Activated naive CD4-positive, alpha-beta T cell treated with anti-CD3 and anti-CD28 coated beads for 36 hours (primary cell): ENCODE results near the gene YBX2. TPM values are rescaled to one million over a fixed set of nuclear protein-coding genes. Genes with fewer than 3 reads are reported as not detected.

Experiments
- CTCF ChIA-PET: fragments of 350-600 bp; sonication (Branson Sonifier 250); formaldehyde crosslinking; loops from one replicate; lab custom pipeline; 2021; ENCODE audit warnings: antibody characterized with exemption; lab: Charles Lee
- DNase-seq: peaks from one replicate; pipeline ENCODE4 v3.0.0-alpha.2; 2020
- H3K27ac Mint-ChIP-seq: one replicate; pipeline ENCODE4 v1.8.0; 2021; ENCODE audit warnings: mild to moderate bottlenecking, mixed read lengths
- H3K27me3 Mint-ChIP-seq: one replicate; pipeline ENCODE4 v1.8.0; 2021; ENCODE audit warnings: low read depth, mixed read lengths
- H3K36me3 Mint-ChIP-seq: one replicate; pipeline ENCODE4 v1.8.0; 2021; ENCODE audit warnings: low read depth, mixed read lengths
- H3K4me1 Mint-ChIP-seq: one replicate; pipeline ENCODE4 v1.8.0; 2021; ENCODE audit warnings: low read depth, mixed read lengths
- H3K4me3 Mint-ChIP-seq: one replicate; pipeline ENCODE4 v1.8.0; 2021; ENCODE audit warnings: mild to moderate bottlenecking, moderate library complexity, mixed read lengths
- H3K9me3 Mint-ChIP-seq: one replicate; pipeline ENCODE4 v1.8.0; 2021; ENCODE audit warnings: mixed read lengths
- intact Hi-C: fragments of 100-400 bp; cut with micrococcal nuclease; formaldehyde crosslinking; loops from one replicate; pipeline ENCODE4 v1.15.1; 2023
- total RNA-seq, 2 experiments: library from RNA; stranded (reverse); gene quantifications; one replicate each; pipeline ENCODE4 v1.2.3, GENCODE V29; 2021

YBX2 gene
- total RNA-seq, 2 experiments from 2014 or later: 0.45 to 0.52 TPM

DNA sequence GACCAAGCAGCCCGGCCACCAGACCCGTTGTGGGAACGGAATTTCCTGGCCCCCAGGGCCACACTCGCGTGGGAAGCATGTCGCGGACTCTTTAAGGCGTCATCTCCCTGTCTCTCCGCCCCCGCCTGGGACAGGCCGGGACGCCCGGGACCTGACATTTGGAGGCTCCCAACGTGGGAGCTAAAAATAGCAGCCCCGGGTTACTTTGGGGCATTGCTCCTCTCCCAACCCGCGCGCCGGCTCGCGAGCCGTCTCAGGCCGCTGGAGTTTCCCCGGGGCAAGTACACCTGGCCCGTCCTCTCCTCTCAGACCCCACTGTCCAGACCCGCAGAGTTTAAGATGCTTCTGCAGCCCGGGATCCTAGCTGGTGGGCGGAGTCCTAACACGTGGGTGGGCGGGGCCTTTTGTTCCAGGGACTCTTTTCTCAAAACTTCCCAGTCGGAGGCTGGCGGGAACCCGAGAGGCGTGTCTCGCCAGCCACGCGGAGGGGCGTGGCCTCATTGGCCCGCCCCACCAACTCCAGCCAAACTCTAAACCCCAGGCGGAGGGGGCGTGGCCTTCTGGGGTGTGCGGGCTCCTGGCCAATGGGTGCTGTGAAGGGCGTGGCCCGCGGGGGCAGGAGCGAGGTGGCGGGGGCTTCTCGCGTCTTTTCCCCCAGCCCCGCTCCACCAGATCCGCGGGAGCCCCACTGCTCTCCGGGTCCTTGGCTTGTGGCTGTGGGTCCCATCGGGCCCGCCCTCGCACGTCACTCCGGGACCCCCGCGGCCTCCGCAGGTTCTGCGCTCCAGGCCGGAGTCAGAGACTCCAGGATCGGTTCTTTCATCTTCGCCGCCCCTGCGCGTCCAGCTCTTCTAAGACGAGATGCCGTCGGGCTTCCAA is 13.1 kb downstream of the YBX2 start, which contains the start of gene SLC2A4:
Gene SLC2A4 (plus strand): TSS at position 645 of the 879 bp plus-strand sequence. CDS start 217 bp downstream, at position 862.
- CTCF ChIA-PET: interaction anchor here (0.6 to 2.5 kb wide), 11 partner anchors 10 to 271 kb away, joined by 3 to 45 read pairs (median 4); partner anchors contain the start of gene NEURL4
- H3K4me3 Mint-ChIP-seq: peak within 1 kb of the TSS; percentile 74
- intact Hi-C loops: loop anchor here (1.0 to 5.0 kb wide), 3 partner anchors 29 to 405 kb away; partner anchors contain the start of genes ELP5 and TP53
- H3K27me3 Mint-ChIP-seq: peaks cover 17% of the 10 kb centered on the region
- no peaks in the 10 kb centered on the region for H3K36me3 Mint-ChIP-seq
- no peak within 1 kb of the TSS for H3K27ac Mint-ChIP-seq
- peak; percentile 93 for DNase-seq
- peaks cover 20% of the 10 kb centered on the region for H3K4me1 Mint-ChIP-seq
- H3K9me3 Mint-ChIP-seq: no peaks in the 10 kb centered on the region

DNA sequence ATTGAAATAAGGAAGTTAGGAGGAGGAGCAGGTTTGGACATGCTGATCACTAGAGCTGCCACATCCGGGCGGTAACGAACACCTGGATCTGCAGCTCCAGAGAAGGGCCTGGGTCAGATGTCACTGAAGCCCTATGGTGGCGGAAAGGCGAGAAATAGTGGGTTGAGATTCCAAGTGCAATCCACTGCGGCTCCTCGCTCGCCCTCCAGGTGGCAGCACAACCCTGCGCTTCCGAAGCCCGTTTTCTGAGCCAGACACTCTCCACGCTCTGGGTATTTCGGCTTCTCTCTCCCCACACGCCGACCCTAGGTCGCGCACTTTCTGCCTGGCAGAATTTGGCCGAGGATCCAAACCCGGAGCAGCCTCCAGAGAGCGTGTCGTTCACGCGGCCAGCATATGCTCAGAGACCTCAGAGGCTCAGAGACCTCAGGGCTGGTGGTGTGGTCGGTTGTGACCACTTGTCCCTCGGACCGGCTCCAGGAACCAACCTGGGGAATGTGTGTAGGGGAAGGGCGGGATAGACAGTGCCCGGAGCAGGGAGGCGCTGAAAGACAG is 13.8 kb downstream of the YBX2 start:
- no peaks in the 10 kb centered on the region for H3K9me3 Mint-ChIP-seq
- peak overlapping the region; percentile 74 for H3K4me3 Mint-ChIP-seq
- peaks cover 17% of the 10 kb centered on the region for H3K27me3 Mint-ChIP-seq
- no peaks in the 10 kb centered on the region for H3K36me3 Mint-ChIP-seq
- CTCF ChIA-PET: interaction anchor here (0.6 to 2.5 kb wide), 11 partner anchors 13 to 272 kb away, joined by 3 to 45 read pairs (median 4); partner anchors contain the start of gene NEURL4
- DNase-seq: peak; percentile 91
- peaks cover 20% of the 10 kb centered on the region for H3K4me1 Mint-ChIP-seq
- intact Hi-C loops: loop anchor here (1.0 to 5.0 kb wide), 9 partner anchors 16 to 406 kb away; partner anchors contain the start of genes ELP5, SENP3, TMEM102 and TP53
- no peak overlapping the region for H3K27ac Mint-ChIP-seq

DNA sequence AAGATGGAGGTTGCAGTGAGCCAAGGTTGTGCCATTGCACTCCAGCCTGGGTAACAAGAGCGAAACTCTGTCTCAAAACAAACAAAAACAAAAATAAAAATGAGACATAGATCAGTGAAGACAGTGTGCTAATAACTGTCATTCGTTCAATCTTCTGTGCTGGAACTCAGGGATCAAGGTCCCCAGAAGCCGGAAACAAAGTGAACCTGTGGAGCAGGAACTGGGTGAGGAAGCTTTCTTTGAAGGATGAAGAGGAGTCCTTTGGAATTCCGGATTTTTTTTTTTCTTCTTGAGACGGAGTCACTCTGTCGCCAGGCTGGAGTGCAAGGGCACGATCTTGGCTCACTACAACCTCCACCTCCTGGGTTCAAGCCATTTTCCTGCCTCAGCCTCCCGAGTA is 15.0 kb downstream of the YBX2 start:
- no peak for DNase-seq
- CTCF ChIA-PET: interaction anchor here (0.6 to 2.7 kb wide), 3 partner anchors 17 to 28 kb away, joined by 3 to 25 read pairs (median 3); partner anchors contain the start of gene CTDNEP1
- Mint-ChIP-seq H3K4me1 (peaks cover 20% of the 10 kb centered on the region), H3K4me3 (no peak overlapping the region), H3K27me3 (peaks cover 17% of the 10 kb centered on the region), H3K9me3 (no peaks in the 10 kb centered on the region), H3K36me3 (no peaks in the 10 kb centered on the region), H3K27ac (no peak overlapping the region)
- intact Hi-C loops: no loop called here

DNA sequence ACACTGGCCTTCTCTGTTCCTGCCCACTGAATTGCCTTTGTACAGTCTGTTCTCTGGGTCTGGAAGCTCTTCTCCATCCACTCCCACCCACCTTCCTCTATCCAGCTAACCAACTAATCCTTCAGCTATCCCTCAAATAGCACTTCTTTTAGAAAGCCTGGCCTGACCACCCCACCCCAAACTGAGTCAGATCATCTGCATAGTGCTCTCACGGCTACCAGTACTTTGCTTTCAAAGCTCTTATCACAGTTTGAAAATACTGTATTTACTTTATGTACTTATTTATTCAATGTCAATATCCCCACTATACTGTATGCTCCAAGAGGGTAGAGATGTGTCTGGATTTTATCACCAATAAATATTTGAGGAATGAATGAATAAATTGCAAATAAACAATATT is 27.7 kb downstream of the YBX2 start:
- intact Hi-C loops: no loop called here
- no peak for DNase-seq
- H3K36me3 Mint-ChIP-seq: no peaks in the 10 kb centered on the region
- H3K4me3 Mint-ChIP-seq: no peak overlapping the region
- peaks cover 19% of the 10 kb centered on the region for H3K4me1 Mint-ChIP-seq
- no peaks in the 10 kb centered on the region for H3K9me3 Mint-ChIP-seq
- CTCF ChIA-PET: interaction anchor here (0.7 to 2.1 kb wide), 5 partner anchors 14 to 50 kb away, joined by 3 to 9 read pairs (median 3); partner anchors contain the start of gene SLC2A4
- H3K27ac Mint-ChIP-seq: no peak overlapping the region
- peaks cover 20% of the 10 kb centered on the region for H3K27me3 Mint-ChIP-seq

DNA sequence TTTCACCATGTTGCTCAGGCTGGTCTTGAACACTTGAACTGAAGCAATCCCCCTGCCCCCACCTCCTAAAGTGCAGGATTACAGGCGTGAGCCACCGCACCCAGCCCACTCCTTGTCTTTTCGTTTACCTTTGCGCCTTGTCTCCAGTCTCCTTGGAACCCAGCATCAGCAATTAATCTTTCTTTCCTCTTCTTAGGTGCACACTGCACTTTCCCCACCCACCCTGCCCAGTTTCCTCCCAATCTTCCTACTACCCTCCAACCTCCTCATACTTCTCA is 30.7 kb downstream of the YBX2 start:
- no peak for DNase-seq
- H3K27ac Mint-ChIP-seq: no peak overlapping the region
- no peak overlapping the region for H3K4me3 Mint-ChIP-seq
- intact Hi-C loops: no loop called here
- H3K4me1 Mint-ChIP-seq: peaks cover 25% of the 10 kb centered on the region
- peaks cover 21% of the 10 kb centered on the region for H3K27me3 Mint-ChIP-seq
- peaks cover 6% of the 10 kb centered on the region for H3K36me3 Mint-ChIP-seq
- CTCF ChIA-PET: interaction anchor here (0.6 to 0.9 kb wide), 2 partner anchors 9 to 16 kb away, joined by 3 to 5 read pairs; no protein-coding TSS in a partner anchor
- H3K9me3 Mint-ChIP-seq: no peaks in the 10 kb centered on the region

DNA sequence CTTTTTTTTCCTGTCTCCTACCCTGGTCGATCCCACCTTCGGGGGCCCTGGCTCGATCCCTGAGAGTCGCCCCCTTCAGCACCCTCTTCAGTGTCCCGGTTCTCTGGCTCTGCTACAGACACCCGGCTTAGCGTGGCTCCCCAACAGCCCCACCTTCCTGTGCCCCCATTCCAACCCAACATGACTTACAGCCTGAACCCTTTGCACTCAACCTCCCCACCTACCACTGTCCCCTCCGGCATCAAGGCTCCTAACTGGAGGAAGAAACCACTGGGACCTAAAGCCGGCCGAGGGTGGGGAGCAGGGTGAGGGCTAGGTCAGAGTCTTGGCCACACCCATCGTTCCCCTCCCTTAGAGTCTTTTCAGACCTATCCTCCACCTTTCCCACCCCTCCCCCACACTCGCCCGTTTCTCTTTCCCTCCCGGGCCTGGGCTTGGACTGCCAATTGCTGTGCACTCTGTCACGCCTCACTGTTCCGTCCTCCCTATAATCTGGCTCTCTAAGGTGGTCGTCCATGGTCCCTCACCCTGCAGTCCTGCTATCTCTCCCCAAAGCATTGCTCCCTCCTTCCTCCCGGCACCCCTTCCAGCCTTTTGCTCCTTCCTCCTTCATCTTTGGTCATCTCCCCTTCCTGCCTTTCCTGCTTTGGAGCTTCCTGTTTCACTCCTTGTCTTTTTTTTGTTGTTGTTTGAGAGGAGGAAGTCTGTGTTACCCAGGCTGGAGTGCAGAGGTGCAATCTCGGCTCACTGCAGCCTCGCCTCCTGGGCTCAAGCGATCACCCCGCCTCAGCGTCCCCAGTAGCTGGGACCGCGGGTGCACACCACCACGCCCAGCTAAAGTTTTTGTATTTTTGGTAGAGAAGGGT is 31.3 kb downstream of the YBX2 start:
- peak; percentile 37 for DNase-seq
- CTCF ChIA-PET: interaction anchor here (0.6 to 0.9 kb wide), 2 partner anchors 8 to 17 kb away, joined by 3 to 5 read pairs; no protein-coding TSS in a partner anchor
- Mint-ChIP-seq H3K4me3 (peak overlapping the region; percentile 55), H3K27ac (no peak overlapping the region), H3K27me3 (peaks cover 21% of the 10 kb centered on the region), H3K4me1 (peaks cover 25% of the 10 kb centered on the region), H3K9me3 (no peaks in the 10 kb centered on the region), H3K36me3 (peaks cover 6% of the 10 kb centered on the region)
- intact Hi-C loops: no loop called here

DNA sequence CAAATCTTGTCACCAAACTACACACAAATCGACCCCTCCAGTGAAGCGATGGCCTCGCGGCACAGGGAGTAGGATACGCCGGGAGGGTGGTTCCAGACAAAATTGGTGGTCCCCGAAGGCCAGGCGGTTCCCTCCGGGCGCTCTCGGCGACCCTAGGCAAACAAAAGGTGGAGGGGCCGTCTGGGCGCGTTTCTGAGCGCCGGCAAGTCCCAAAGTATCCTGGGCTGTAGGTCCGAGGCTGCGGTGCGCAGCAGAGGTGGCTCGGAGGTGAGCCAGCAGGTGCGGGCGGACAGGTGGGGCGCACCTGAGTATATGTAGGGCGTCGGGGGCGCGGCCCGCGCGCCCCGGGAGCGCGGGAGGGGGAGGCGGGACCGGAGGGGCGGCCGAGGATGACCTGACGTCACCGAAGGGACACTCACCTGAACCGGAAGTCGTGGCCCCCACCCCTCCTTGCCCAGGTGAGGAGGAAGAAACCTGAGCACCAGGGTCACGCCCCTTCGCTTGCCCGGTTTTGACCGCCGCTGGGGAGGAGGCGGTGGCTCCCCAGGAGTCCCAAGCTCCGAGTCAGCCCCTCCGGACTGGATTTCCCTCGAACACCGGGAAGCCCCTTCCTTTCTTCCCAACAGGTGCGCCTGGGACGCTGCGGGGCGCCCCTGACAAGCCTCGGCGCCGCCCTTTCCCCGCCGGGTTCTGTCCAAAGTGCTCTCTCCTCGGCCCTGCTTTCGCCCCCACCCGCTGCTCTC is 32.1 kb downstream of the YBX2 start, which contains the start of gene CLDN7:
Gene CLDN7 (minus strand): TSS at position 287 of the 743 bp plus-strand sequence. CDS start 435 bp downstream, outside the sequence.
- H3K27me3 Mint-ChIP-seq: peaks cover 21% of the 10 kb centered on the region
- intact Hi-C loops: no loop called here
- H3K9me3 Mint-ChIP-seq: no peaks in the 10 kb centered on the region
- no peak within 1 kb of the TSS for H3K27ac Mint-ChIP-seq
- H3K4me3 Mint-ChIP-seq: peak within 1 kb of the TSS; percentile 56
- CTCF ChIA-PET: no interaction called here
- peaks cover 25% of the 10 kb centered on the region for H3K4me1 Mint-ChIP-seq
- H3K36me3 Mint-ChIP-seq: peaks cover 8% of the 10 kb centered on the region
- DNase-seq: no peak

DNA sequence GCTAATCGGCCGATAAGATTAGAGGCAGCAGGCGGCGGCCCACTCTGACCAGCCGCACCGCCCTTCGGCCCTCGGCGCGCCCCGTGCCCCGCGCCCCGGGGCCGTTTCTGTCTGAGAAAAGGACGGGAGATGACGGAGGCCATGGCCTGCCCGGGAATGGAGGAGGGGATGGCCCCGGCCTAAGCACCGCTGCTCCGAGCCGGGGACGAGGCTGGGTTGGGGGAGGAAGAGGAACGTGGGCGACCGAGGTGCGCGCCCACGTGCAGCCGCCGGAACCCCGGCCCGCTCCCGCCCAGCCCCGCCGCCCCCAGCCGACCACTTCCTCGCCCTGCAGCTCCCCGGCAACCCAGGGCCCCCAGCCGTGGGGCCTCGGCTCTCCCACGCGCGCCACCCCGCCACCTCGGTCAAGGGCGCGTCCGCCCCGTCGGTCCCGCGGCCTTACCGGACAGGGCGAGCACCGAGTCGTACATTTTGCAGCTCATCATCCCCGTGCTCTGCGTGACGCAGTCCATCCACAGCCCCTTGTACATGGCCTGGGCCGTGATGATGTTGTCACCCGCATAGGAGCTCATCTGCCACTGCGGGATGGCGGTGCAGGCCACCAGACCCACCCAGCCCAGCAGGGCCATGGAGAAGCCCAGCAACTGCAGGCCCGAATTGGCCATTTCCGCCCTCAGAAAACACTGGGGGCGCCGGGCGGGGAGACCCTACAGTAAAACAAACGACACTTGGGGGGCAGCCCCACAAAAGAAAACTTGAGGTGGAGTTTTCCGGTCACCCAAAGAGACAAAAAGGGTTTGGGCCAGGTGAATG is 32.9 kb downstream of the YBX2 start:
- no peak overlapping the region for H3K27ac Mint-ChIP-seq
- DNase-seq: peak; percentile 27

DNA sequence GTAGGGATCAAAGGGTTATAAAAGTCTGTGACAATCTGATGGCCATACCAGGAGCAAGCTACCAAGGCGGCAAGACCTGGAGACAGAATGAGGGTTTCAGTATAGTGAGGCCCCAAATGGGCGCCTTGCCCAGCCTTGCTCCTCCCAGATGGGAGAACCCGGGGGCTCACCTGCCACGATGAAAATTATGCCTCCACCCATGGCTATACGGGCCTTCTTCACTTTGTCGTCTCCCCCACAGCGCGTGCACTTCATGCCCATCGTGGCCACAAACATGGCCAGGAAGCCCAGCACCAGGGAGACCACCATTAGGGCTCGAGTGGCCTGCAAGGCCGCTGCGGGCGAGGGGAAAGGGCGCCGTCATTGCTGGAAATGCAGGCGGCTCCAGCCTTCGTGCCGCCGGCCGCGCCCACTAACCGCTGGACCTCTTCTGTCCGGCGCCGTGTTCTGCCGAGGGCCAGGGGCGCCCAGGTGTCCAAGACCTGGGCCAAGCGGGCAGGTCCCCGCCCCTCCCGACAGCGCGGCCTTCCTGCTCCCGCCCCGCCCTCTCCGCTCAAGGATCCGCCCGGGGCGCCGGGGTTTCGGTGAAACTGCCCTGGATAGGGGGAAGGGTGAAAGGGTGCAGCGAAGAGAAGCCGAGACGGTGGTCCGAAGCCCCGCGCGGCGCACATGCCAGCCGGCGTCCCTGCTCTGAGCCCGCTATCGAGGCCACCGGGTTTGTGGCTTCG is 33.6 kb downstream of the YBX2 start:
- H3K9me3 Mint-ChIP-seq: no peaks in the 10 kb centered on the region
- H3K4me3 Mint-ChIP-seq: peak overlapping the region; percentile 45
- no peak for DNase-seq
- H3K27ac Mint-ChIP-seq: no peak overlapping the region
- peaks cover 21% of the 10 kb centered on the region for H3K27me3 Mint-ChIP-seq
- peaks cover 25% of the 10 kb centered on the region for H3K4me1 Mint-ChIP-seq
- intact Hi-C loops: no loop called here
- CTCF ChIA-PET: no interaction called here
- H3K36me3 Mint-ChIP-seq: peaks cover 18% of the 10 kb centered on the region

More for the DNA sequence above, 32.9 kb downstream of the YBX2 start:
- Mint-ChIP-seq H3K4me1 (peaks cover 25% of the 10 kb centered on the region), H3K4me3 (peak overlapping the region; percentile 56), H3K27me3 (peaks cover 21% of the 10 kb centered on the region), H3K36me3 (peaks cover 13% of the 10 kb centered on the region), H3K9me3 (no peaks in the 10 kb centered on the region)
- intact Hi-C loops: no loop called here
- CTCF ChIA-PET: no interaction called here

DNA sequence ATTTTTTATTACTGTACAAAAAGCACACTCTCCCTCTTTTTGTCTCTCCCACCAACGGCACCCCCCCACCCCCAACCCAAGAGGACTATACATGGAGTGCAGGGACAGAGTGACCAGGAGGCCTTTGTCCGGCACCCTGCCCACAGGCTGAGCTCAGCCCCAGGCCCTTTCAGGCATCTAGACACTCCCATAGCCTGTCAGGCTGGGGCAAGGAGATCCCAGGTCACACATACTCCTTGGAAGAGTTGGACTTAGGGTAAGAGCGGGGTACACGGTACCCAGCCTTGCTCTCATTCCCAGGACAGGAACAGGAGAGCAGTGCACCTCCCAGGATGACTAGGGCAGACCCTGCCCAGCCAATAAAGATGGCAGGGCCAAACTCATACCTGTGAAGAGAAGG is 34.3 kb downstream of the YBX2 start:
- no peak for DNase-seq
- Mint-ChIP-seq H3K4me3 (no peak overlapping the region), H3K36me3 (peaks cover 20% of the 10 kb centered on the region), H3K9me3 (no peaks in the 10 kb centered on the region), H3K27ac (no peak overlapping the region), H3K4me1 (peaks cover 25% of the 10 kb centered on the region), H3K27me3 (peaks cover 21% of the 10 kb centered on the region)
- CTCF ChIA-PET: interaction anchor here (0.7 kb wide), 1 partner anchor 37 kb away, joined by 4 read pairs; no protein-coding TSS in a partner anchor
- intact Hi-C loops: no loop called here
